Stimulated activated memory B cell treated with anti-CD40 and anti-IgM and Interleukin-4, amounts not matched to agents 10 μg/mL and 1 μg/mL and 100 μg/mL, for 72 hours (primary cell): Measurements from ENCODE around the gene CDK5RAP2.

Source experiments
- ATAC-seq: fragments of 150-1000 bp; cut with Tn5 transposase; 2 replicates; pipeline ENCODE4 v1.10.0; 2021
- H3K27ac Mint-ChIP-seq: one replicate; pipeline ENCODE4 v1.8.0; 2022; ENCODE audit warnings: mild to moderate bottlenecking, mixed read lengths
- H3K27me3 Mint-ChIP-seq: one replicate; pipeline ENCODE4 v1.8.0; 2022; ENCODE audit warnings: mixed read lengths
- H3K36me3 Mint-ChIP-seq: one replicate; pipeline ENCODE4 v1.8.0; 2022; ENCODE audit warnings: mixed read lengths
- H3K4me1 Mint-ChIP-seq: one replicate; pipeline ENCODE4 v1.8.0; 2022; ENCODE audit warnings: mixed read lengths
- H3K4me3 Mint-ChIP-seq: one replicate; pipeline ENCODE4 v1.8.0; 2022; ENCODE audit warnings: mild to moderate bottlenecking, moderate library complexity, mixed read lengths
- H3K9me3 Mint-ChIP-seq: one replicate; pipeline ENCODE4 v1.8.0; 2022; ENCODE audit warnings: mixed read lengths

Gene CDK5RAP2

DNA sequence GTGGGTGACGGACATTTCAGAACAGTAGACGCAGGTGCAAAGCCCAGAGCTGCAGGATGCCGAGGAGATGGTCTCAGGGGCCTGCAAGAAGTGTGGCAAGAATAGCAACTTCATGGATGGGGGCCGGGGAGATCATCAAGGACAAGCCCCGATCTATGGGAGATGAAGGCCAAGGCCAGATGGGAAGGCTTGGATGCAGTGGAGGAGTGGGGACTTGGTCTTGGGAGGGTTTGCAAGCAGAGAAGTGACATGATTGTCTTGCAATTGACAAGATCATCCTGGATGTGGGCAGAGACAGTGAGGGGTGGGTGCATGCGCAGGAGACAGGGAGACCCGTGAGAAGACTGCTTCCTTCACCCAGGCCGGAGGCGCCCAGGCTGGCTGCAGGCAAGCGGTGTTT is 198.1 kb downstream of the CDK5RAP2 start:
- no peak overlapping the region for H3K27ac Mint-ChIP-seq
- H3K27me3 Mint-ChIP-seq: no peaks in the 10 kb centered on the region
- H3K4me3 Mint-ChIP-seq: no peak overlapping the region
- peaks cover 37% of the 10 kb centered on the region for H3K36me3 Mint-ChIP-seq
- no peaks in the 10 kb centered on the region for H3K4me1 Mint-ChIP-seq
- H3K9me3 Mint-ChIP-seq: no peaks in the 10 kb centered on the region
- ATAC-seq: no peak

DNA sequence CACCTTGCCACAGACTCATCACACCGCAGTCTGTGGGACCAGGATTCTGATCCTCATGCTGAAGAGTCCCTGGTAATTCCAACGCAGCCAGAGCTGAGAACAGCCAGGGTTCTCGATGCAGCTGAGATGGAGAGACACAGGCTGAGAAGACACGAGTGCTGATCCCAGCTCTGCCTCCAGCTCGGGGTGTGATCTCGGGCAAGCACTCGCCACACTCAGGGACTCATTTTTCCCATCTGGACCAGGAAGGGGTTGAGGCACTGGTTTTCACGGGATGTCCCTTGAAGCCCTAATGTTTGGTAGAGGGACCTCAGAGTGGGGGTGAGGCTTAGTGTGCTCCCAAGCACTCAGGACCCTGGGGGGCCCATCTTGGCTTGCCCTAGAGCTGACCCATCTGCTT is 200.4 kb downstream of the CDK5RAP2 start:
- H3K36me3 Mint-ChIP-seq: peaks cover 24% of the 10 kb centered on the region
- H3K4me1 Mint-ChIP-seq: no peaks in the 10 kb centered on the region
- H3K9me3 Mint-ChIP-seq: peaks cover 5% of the 10 kb centered on the region
- ATAC-seq: no peak
- no peak overlapping the region for H3K27ac Mint-ChIP-seq
- H3K27me3 Mint-ChIP-seq: no peaks in the 10 kb centered on the region
- no peak overlapping the region for H3K4me3 Mint-ChIP-seq

DNA sequence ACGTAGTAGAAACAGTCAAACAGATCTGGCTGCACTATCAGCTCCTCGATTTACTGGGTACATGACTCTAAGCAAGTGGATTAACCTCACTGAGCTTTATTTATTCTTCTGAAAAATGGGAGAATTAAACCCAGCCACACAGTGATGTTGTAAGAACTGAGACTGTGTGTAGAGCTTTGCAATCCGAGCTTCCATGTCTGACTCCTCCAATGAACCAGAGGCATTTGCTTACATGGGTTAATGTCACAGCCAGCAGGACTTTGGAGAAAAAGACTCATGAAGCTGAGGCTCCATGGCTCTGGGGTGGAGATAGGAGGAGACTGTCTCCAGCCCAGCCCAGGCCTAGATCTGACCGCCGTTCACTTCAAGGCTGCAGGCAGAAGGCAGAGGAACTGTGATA is 201.3 kb downstream of the CDK5RAP2 start:
- Mint-ChIP-seq H3K36me3 (peaks cover 23% of the 10 kb centered on the region), H3K27me3 (no peaks in the 10 kb centered on the region), H3K4me3 (no peak overlapping the region), H3K4me1 (no peaks in the 10 kb centered on the region), H3K9me3 (peaks cover 7% of the 10 kb centered on the region), H3K27ac (no peak overlapping the region)
- ATAC-seq: no peak

DNA sequence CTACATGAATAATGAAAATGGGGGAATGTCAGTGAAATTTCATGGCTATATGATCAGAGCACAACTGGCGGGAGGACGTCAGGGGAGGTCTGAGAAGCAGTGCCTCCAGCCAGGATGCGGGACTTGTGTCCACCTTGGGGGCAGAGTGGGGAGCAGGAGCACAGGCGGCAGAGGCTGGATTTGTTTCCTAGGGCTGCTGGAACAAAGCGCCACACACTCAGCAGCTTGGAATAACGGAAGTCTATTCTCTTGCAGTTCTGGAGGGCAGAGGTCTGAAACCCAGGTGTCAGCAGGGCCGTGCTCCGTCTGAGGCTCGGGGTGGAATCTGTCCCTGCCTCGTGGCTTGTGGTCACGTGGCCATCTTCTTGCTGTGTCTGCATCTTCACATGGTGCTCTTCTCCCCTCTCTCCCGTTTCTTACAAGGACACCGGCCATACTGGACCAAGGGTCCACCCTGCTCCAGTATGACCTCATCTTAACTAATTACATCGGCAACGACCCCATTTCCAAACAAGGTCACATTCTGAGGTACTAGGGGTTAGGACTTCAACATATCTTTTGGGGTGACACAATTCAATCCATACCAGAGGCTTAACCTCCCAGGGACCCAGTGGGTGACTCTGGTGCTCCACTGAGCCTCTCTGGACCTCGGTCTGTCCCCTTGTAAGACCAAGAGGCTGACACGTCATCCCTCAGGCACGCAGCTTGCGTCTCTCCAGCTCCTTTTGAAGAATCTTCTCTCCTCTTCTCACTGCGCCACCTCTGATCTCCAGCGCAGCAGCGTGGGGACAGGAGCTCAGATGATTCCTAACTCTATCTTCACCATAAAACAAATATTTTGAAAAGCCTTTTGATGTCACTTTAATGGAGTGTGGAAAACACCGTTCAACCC is 202.5 kb downstream of the CDK5RAP2 start:
- Mint-ChIP-seq H3K4me3 (no peak overlapping the region), H3K36me3 (peaks cover 19% of the 10 kb centered on the region), H3K27ac (no peak overlapping the region), H3K9me3 (peaks cover 7% of the 10 kb centered on the region), H3K4me1 (no peaks in the 10 kb centered on the region), H3K27me3 (no peaks in the 10 kb centered on the region)
- ATAC-seq: no peak

DNA sequence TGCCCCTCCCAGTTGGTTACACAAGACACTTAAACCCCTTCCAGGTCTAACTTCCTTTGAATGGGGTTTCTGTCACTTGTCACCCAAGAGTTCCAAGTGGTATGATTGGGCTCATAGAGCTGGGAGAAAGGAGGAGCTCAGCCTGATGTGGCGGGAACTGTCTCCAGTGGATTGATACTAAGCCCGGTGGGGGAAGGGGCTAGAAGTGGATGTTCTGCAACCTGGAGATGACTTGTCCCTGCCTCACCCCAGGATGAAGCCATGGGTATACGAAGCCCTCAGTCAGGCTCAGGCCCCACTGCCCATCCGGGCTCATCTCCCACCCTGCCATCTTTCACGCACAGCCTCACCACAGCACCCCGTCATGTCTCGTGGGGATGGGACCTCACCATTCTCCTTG is 203.9 kb downstream of the CDK5RAP2 start:
- Mint-ChIP-seq H3K4me1 (peaks cover 5% of the 10 kb centered on the region), H3K27me3 (no peaks in the 10 kb centered on the region), H3K36me3 (peaks cover 12% of the 10 kb centered on the region), H3K27ac (no peak overlapping the region), H3K9me3 (peaks cover 7% of the 10 kb centered on the region), H3K4me3 (no peak overlapping the region)
- ATAC-seq: no peak

DNA sequence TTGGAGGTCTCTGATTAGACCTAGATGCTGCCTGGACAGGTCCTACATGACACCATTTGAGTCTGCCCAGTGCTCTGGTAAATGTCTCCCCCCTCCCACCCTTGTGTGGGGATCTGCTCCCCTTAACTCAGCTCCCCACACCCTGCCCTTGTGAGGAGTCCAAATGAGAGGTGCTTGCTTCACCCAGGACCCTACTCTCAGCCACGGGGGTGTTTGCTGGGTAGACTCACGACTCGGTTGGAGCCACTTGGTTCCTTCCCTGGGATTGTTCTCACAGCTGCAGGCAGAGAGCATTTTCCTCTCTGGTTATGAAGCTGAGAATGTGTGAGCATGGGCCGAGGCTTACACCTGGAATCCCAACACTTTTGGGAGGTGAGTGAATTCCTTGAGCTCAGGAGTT is 204.7 kb downstream of the CDK5RAP2 start:
- no peak for ATAC-seq

DNA sequence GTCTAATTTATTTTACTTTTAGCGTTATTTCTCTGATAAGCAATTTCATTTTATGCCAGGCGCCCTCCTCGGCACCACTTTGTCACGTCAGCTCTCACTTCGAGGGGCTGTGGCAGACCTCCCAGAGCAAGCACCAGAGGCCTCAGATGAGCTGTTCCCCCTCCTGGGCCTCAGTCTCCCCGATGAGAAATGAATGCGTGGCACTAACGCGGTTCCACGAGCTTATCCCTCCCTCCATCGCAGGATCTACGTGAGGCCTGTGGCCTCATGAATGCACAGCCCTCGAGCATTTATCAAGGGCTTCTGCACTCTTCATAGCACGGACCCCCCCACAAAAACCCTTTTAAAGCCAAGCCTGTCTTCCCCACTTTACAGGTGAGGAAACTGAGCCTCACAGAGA is 205.2 kb downstream of the CDK5RAP2 start:
- Mint-ChIP-seq H3K27me3 (no peaks in the 10 kb centered on the region), H3K4me1 (peaks cover 7% of the 10 kb centered on the region), H3K36me3 (peaks cover under 1% of the 10 kb centered on the region), H3K9me3 (peaks cover 7% of the 10 kb centered on the region), H3K4me3 (no peak overlapping the region), H3K27ac (no peak overlapping the region)
- no peak for ATAC-seq

More for the DNA sequence above, 204.7 kb downstream of the CDK5RAP2 start:
- Mint-ChIP-seq H3K4me3 (no peak overlapping the region), H3K36me3 (peaks cover 6% of the 10 kb centered on the region), H3K4me1 (peaks cover 7% of the 10 kb centered on the region), H3K9me3 (peaks cover 7% of the 10 kb centered on the region), H3K27me3 (no peaks in the 10 kb centered on the region), H3K27ac (no peak overlapping the region)

DNA sequence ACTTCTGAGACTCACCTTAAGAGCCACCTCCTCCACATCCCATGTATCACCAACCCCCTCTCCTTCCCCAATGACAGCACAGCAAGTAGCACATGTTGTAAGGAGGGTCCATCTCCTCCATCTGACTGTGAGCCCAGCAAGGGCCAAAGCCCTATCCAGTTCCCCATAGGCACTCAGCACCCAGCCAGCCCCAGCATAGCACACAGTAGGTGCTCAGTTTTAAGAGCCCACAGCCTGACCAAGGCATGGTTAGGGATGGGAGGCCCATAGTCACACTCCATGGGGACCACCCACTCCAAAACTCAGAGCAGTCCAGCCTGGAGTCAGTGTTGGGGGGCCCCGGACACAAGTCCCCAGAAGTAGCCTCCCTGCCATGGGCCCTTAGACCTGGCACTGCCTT is 205.7 kb downstream of the CDK5RAP2 start:
- ATAC-seq: no peak
- H3K27me3 Mint-ChIP-seq: no peaks in the 10 kb centered on the region
- no peak overlapping the region for H3K27ac Mint-ChIP-seq
- H3K4me1 Mint-ChIP-seq: peaks cover 7% of the 10 kb centered on the region
- no peaks in the 10 kb centered on the region for H3K36me3 Mint-ChIP-seq
- no peak overlapping the region for H3K4me3 Mint-ChIP-seq
- peaks cover 7% of the 10 kb centered on the region for H3K9me3 Mint-ChIP-seq

DNA sequence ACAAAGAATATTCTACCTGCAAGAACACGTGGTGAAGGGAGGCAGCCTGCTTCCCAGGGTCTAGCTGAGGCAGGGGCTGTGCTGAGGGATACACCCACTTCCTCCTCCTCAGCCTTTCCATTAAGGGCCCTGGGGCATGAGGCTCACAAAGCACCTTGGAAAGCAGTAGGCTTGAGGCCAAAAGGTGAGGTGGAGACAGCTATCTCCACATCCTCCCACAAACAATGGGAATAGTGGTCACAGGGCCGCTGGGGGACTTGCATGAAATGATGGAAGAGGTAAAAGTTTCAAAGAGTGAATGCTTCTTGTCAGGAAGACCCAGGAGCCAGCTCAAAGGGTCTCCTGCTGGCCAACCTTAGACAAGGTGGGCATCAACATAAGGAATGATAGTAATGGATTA is 207.9 kb downstream of the CDK5RAP2 start:
- no peaks in the 10 kb centered on the region for H3K27me3 Mint-ChIP-seq

DNA sequence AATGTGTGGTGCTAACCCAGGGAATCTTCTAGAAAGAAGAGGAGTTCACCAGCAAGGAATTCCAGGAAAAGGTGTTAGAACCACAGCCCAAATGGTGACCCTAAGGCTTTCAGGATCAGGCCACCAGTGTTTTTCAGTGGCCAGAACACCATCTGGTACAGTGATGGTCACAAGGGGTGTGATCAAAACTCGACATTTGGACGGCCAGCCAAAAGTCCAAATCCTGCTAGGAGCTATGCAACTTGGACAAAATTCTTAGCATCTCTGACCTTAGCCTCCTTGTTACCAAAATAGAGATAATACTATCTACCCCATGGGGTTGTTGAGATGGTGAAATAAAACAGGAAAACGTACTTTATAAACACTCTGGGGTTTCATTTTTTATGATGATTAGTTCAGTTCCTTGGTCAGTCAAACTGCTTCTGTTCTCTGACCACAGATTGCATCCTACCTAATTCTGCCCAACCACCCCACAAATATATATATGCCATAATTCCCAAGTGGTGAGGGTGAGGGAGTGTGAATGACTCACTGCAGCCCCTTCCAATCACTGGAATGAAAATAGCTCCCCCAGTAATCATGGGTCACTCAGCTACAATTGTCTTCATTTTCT is 210.3 kb downstream of the CDK5RAP2 start:
- Mint-ChIP-seq H3K27me3 (no peaks in the 10 kb centered on the region), H3K36me3 (peaks cover 5% of the 10 kb centered on the region), H3K4me1 (peaks cover 7% of the 10 kb centered on the region), H3K9me3 (peaks cover 5% of the 10 kb centered on the region), H3K27ac (no peak overlapping the region), H3K4me3 (no peak overlapping the region)
- ATAC-seq: no peak

More for the DNA sequence above, 207.9 kb downstream of the CDK5RAP2 start:
- Mint-ChIP-seq H3K36me3 (no peaks in the 10 kb centered on the region), H3K9me3 (peaks cover 7% of the 10 kb centered on the region), H3K4me3 (no peak overlapping the region), H3K4me1 (peaks cover 7% of the 10 kb centered on the region), H3K27ac (no peak overlapping the region)
- no peak for ATAC-seq

DNA sequence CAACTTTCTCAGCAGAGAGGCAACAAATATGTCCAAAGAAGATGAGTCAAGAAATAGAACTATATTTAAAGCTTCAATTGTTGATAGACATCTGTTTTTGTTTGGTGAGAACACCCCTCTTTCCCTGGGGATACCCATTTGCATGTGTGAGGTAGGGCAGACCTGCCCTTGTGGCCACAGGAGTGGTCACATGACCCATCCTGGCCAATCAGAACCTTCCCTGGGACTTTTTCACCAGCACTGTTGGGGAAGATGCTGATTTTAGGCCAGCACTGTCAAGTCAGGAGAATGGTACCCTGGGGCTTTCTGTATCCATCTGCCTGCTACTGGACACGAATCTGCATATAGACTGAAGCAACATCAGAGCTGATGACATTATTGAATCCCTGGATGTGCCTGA is 211.2 kb downstream of the CDK5RAP2 start:
- Mint-ChIP-seq H3K9me3 (peaks cover 4% of the 10 kb centered on the region), H3K4me1 (peaks cover 7% of the 10 kb centered on the region), H3K27me3 (no peaks in the 10 kb centered on the region), H3K36me3 (peaks cover 5% of the 10 kb centered on the region), H3K27ac (no peak overlapping the region), H3K4me3 (no peak overlapping the region)
- no peak for ATAC-seq

DNA sequence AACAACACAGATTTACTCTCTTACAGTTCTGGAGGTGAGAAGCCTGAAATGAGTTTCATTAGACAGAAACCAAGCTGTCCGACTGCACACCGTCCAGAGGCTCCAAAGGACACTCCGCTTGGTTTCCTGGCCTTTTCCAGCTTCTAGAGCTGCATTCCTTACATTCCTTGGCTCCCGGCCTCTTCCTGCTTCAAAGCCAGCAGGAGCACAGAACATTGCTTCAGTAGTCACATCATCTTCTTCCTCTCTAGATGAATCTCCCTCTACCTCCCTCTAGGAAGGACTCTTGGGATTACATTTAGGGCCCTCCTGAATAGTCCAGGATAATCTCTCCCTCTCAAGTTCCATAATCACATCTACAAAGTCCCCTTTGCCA is 213.3 kb downstream of the CDK5RAP2 start:
- Mint-ChIP-seq H3K4me1 (peaks cover 7% of the 10 kb centered on the region), H3K36me3 (peaks cover 5% of the 10 kb centered on the region), H3K27ac (no peak overlapping the region), H3K27me3 (peaks cover 11% of the 10 kb centered on the region), H3K9me3 (peaks cover 4% of the 10 kb centered on the region), H3K4me3 (no peak overlapping the region)
- no peak for ATAC-seq

DNA sequence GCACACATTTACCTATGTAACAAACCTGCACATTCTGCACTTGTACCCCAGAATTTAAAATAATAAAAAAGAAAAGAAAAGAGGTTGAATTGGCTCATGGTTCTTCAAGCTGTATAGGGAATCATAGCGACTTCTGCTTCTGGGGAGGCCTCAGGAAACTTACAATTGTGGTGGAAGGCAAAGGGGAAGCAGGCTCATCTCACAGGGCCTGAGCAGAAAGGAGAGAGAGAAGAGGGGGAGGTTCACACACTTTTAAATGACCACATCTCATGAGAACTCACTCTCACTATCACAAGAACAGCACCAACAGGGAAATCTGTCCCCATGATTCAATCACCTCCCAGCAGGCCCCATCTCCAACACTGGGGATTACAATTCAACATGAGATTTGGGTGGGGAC is 214.6 kb downstream of the CDK5RAP2 start:
- Mint-ChIP-seq H3K4me3 (no peak overlapping the region), H3K4me1 (no peaks in the 10 kb centered on the region), H3K27ac (no peak overlapping the region)

DNA sequence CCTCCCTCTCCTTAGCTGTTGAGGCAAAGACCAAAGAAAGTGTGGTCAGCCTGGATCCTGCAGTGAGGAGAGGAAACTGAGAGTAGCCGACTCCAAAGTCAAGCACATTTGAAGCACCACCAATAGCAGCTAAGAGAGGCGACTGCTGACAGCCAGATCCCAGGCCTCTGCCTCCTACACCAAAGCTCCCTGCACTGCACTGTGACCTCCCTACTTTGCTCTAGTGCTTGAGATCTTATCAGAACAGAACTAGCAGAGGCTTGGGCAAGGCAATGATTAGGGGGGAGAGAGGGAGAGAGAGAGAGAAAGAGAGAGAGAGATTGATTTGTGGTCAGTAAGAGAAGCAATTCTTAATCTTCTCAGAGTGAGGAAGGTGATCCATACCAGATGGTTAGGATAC is 216.3 kb downstream of the CDK5RAP2 start:
- H3K4me1 Mint-ChIP-seq: no peaks in the 10 kb centered on the region
- no peak overlapping the region for H3K27ac Mint-ChIP-seq
- H3K4me3 Mint-ChIP-seq: no peak overlapping the region
- peaks cover 4% of the 10 kb centered on the region for H3K9me3 Mint-ChIP-seq
- ATAC-seq: no peak
- H3K36me3 Mint-ChIP-seq: peaks cover 5% of the 10 kb centered on the region
- peaks cover 12% of the 10 kb centered on the region for H3K27me3 Mint-ChIP-seq

More for the DNA sequence above, 214.6 kb downstream of the CDK5RAP2 start:
- H3K27me3 Mint-ChIP-seq: peaks cover 12% of the 10 kb centered on the region
- peaks cover 4% of the 10 kb centered on the region for H3K9me3 Mint-ChIP-seq
- ATAC-seq: no peak
- peaks cover 5% of the 10 kb centered on the region for H3K36me3 Mint-ChIP-seq

DNA sequence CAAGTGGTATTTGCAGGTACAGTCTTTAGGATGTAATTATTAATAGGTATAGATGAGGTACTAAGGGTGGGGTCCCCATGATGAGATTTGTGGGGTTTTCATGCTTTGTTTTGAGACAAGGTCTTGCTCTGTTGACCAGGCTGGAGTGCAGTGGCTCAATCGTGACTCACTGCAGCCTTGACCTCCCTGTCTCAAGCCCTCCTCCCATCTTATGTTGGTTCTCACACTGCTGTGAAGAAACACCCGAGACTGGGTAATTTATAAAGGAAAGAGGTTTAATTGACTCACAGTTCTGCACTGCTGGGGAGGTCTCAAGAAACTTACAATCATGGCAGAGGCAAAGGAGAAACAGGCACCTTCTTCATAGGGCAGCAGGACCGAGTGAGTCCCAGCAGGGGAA is 217.5 kb downstream of the CDK5RAP2 start:
- Mint-ChIP-seq H3K27me3 (peaks cover 12% of the 10 kb centered on the region), H3K27ac (no peak overlapping the region), H3K4me1 (no peaks in the 10 kb centered on the region), H3K4me3 (no peak overlapping the region), H3K9me3 (peaks cover 4% of the 10 kb centered on the region), H3K36me3 (peaks cover 5% of the 10 kb centered on the region)
- no peak for ATAC-seq

DNA sequence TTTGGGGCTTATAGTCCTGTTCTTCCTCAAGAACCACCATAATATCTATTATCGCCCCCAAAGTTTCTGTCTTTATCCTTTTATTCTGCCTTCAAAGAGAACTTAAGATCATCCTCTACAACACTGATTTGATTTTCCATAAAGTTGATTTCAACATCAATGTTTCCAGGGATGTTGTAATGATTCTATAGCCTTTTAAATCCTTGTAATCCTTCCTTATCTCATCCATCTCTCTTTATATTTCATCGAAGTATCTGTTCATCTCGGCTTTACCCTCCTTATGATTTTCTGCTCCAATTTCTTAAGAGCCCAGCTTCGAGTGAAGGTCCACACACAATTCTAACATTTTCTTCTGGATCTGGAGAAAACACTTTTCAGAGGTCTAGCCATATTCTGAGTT is 218.4 kb downstream of the CDK5RAP2 start:
- H3K27ac Mint-ChIP-seq: no peak overlapping the region
- peaks cover 12% of the 10 kb centered on the region for H3K27me3 Mint-ChIP-seq
- no peak for ATAC-seq
- H3K36me3 Mint-ChIP-seq: peaks cover 5% of the 10 kb centered on the region
- no peaks in the 10 kb centered on the region for H3K4me1 Mint-ChIP-seq
- H3K9me3 Mint-ChIP-seq: peaks cover 4% of the 10 kb centered on the region
- H3K4me3 Mint-ChIP-seq: no peak overlapping the region
